Nephron (organoid): ENCODE data around the gene PTCH2.
"Not testable (repeated sequence)": the region's sequence is repeated elsewhere in the genome, so short reads cannot be mapped to it uniquely, and the experiment has no call there.

Source experiments
- H3K27ac Mint-ChIP-seq, 3 experiments: 2 replicates each; pipeline ENCODE4 v1.8.0; 2020; ENCODE audit warnings: mixed read lengths in 3 of 3, mild to moderate bottlenecking in 2 of 3, moderate library complexity in 1 of 3
- H3K27me3 Mint-ChIP-seq: 2 replicates; pipeline ENCODE4 v1.8.0; 2021; ENCODE audit warnings: low read depth, mild to moderate bottlenecking, moderate library complexity, mixed read lengths
- H3K36me3 Mint-ChIP-seq: 2 replicates; pipeline ENCODE4 v1.8.0; 2020; ENCODE audit warnings: low read depth, mixed read lengths
- H3K4me1 Mint-ChIP-seq: 2 replicates; pipeline ENCODE4 v1.8.0; 2020; ENCODE audit warnings: mixed read lengths
- H3K4me3 Mint-ChIP-seq, 3 experiments: 2 replicates each; pipeline ENCODE4 v1.8.0; 2020; ENCODE audit warnings: mild to moderate bottlenecking in 3 of 3, mixed read lengths in 3 of 3, moderate library complexity in 2 of 3
- H3K9me3 Mint-ChIP-seq: 2 replicates; pipeline ENCODE4 v1.8.0; 2020; ENCODE audit warnings: mixed read lengths
- TF ChIP-seq, protein P1 (sequence below), 3 experiments: fragments of 200-600 bp; sonication (generic); IDR thresholded peaks; one replicate each; pipeline ENCODE4 v1.5.0; 2021; ENCODE audit warnings: antibody characterized with exemption in 3 of 3; ENCODE audit not compliant: unreplicated experiment in 3 of 3

The PTCH2 gene

DNA sequence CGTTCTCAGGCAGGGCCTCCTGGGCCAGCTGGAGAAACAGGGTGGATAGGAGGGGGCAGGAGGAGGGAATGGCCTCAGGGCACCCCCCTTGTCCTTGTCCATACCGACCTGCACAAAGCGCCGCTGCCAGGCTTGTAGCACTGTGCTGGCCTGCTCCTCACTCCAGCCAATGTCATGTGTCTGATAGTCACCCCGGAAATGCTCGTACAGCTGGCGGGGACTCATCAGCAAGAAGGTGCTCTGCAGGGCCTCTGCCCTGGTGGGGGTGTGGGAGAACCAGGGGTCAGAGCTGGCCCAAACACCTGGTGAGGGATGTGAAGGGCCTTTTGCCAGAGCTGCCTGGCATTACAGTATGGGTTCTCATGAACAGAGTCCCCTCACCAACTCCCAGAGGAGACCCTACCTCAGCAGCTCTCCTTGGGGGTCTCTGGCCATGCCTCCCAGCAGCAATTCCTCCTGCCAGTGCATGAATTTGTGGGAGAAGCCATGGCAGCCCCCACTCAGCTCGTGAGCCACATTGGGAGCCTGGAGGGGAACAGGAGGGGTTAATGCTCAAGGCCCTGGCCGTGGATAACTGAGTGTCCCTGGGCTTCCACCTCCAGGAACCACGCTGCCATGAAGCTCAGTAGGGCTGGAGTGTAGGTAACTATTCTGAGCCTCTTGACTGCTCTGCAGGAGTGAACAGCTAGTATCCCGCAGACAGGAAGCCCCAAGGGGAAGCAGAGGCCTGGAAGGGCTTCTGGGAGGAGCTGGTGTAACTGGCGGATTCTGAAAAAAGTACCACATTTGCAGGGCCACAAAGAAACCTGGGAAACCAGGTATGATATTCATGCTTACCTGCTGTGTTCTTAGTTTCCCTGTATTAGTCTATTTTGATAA is 13.3 kb downstream of the PTCH2 start:
- H3K4me3 Mint-ChIP-seq, result no peak overlapping the region
- H3K36me3 Mint-ChIP-seq, result no peaks in the 10 kb centered on the region
- H3K27ac Mint-ChIP-seq, result no peak overlapping the region
- TF ChIP-seq, protein P1, sequence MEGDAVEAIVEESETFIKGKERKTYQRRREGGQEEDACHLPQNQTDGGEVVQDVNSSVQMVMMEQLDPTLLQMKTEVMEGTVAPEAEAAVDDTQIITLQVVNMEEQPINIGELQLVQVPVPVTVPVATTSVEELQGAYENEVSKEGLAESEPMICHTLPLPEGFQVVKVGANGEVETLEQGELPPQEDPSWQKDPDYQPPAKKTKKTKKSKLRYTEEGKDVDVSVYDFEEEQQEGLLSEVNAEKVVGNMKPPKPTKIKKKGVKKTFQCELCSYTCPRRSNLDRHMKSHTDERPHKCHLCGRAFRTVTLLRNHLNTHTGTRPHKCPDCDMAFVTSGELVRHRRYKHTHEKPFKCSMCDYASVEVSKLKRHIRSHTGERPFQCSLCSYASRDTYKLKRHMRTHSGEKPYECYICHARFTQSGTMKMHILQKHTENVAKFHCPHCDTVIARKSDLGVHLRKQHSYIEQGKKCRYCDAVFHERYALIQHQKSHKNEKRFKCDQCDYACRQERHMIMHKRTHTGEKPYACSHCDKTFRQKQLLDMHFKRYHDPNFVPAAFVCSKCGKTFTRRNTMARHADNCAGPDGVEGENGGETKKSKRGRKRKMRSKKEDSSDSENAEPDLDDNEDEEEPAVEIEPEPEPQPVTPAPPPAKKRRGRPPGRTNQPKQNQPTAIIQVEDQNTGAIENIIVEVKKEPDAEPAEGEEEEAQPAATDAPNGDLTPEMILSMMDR (IDR thresholded peaks at IDR 0.05; ENCODE audit: unreplicated experiment in 3 of 3), result no peak
- peaks cover 5% of the 10 kb centered on the region for H3K4me1 Mint-ChIP-seq
- H3K27me3 Mint-ChIP-seq, result no peaks in the 10 kb centered on the region
- H3K9me3 Mint-ChIP-seq, result no peaks in the 10 kb centered on the region

DNA sequence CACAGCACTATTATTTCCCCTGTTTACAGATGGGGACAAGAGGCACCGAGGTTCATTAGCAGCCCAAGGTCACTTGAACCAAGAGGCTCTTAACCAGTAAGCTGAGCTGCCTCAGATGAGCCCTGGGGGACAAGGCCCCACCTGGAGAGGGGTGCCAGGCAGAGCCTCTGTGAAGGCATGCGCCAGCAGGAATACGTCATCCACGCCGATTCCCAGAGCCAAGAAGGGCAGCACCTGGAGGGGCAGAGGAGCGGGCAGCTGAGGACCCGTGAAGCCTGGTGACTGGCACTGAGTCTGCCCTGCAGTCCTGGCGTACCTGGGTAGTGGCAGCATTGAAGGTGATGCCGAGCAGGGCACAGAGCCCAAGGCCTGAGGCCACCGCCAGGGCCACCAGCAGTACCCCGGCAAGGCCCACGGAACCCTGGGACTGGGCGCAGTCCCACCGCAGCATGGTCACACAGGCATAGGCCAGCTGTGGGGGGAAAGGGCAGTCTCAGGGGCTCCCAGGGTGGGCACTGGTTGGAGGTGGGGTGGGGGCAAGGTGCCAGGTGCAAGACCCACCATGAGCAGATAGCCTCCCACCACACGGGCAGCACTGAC is 14.1 kb downstream of the PTCH2 start:
- no peak overlapping the region for H3K27ac Mint-ChIP-seq
- no peaks in the 10 kb centered on the region for H3K9me3 Mint-ChIP-seq
- no peaks in the 10 kb centered on the region for H3K36me3 Mint-ChIP-seq
- no peak overlapping the region for H3K4me3 Mint-ChIP-seq
- H3K4me1 Mint-ChIP-seq, result peaks cover 5% of the 10 kb centered on the region
- H3K27me3 Mint-ChIP-seq, result no peaks in the 10 kb centered on the region
- TF ChIP-seq, protein P1 (IDR thresholded peaks at IDR 0.05; ENCODE audit: unreplicated experiment in 3 of 3), result no peak

DNA sequence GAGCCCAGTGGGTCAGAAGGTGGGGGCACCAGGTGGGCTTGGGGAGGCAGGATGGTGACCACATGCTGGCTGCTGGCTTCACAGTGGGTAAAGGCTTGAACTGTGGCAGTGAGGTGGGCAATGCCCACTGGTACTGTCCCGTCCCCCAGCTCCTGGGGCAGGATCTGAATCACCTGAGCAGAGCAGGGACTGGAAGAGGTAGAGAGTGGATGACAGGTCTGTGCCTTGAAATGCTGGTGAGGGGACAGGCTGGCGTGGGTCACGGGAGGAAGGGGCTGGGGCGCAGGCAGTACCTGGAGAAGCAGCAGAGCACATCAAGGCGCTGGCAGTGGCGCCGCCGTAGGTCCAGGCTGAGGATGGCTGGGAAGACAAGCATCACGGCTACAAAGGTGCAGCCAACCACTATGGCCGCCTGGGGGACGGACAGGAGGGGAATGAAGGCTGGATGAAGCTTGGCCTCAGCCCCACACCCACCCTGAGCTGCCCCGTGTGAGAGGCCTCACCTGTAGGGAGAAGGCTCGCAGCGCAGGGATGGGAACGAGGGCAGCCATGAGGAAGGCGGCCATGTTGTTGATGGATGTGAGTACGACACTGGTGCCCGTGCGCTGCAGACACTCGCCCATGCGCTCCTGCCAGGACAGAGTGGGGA is 14.9 kb downstream of the PTCH2 start:
- H3K27me3 Mint-ChIP-seq, result no peaks in the 10 kb centered on the region
- H3K27ac Mint-ChIP-seq, result no peak overlapping the region
- no peak overlapping the region for H3K4me3 Mint-ChIP-seq
- TF ChIP-seq, protein P1 (IDR thresholded peaks at IDR 0.05; ENCODE audit: unreplicated experiment in 3 of 3), result no peak
- no peaks in the 10 kb centered on the region for H3K9me3 Mint-ChIP-seq
- H3K36me3 Mint-ChIP-seq, result no peaks in the 10 kb centered on the region
- H3K4me1 Mint-ChIP-seq, result peaks cover 5% of the 10 kb centered on the region

DNA sequence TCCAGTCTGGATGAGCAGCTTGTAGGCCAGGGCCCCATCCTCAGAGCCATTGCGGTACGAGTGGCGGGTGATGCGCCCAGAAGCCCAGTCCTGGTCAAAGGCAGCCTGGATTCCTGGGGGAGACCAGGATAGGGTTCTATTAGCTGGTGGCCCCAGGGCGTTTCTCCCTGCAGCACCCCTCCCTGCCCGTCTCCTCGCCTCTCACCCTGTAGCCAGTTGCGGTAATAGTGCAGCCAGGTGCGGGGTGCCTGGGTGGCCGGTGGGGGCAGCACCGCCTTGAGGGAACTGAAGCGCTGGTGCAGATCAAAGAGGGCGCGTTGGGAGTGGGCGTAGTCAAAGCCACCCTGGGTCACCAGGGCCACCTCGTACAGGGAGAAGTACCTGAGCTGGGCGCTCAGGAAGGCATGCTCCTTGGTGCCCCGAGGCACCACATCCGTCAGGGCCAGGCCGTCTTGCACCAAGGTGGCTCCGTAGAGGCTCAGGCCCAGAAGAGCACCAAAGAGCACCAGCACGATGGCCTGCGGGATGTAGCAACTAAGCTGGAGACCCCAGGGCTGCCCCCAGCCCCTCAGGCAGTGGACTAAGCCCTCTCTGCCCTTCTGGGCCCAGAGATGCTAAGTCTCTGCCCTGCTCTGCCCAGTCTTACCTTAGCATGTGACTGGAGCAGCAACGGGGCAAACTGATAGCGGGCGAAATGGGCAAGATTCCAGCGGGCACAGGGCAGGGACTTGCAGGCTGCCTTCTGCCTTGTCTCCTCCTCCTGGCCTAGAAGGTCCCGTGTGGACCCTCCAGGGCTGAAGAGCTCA is 15.7 kb downstream of the PTCH2 start:
- Mint-ChIP-seq H3K4me3 (no peak overlapping the region), H3K36me3 (no peaks in the 10 kb centered on the region), H3K4me1 (peaks cover 1% of the 10 kb centered on the region), H3K9me3 (no peaks in the 10 kb centered on the region), H3K27me3 (no peaks in the 10 kb centered on the region), H3K27ac (no peak overlapping the region)
- TF ChIP-seq, protein P1 (IDR thresholded peaks at IDR 0.05; ENCODE audit: unreplicated experiment in 3 of 3), result no peak

DNA sequence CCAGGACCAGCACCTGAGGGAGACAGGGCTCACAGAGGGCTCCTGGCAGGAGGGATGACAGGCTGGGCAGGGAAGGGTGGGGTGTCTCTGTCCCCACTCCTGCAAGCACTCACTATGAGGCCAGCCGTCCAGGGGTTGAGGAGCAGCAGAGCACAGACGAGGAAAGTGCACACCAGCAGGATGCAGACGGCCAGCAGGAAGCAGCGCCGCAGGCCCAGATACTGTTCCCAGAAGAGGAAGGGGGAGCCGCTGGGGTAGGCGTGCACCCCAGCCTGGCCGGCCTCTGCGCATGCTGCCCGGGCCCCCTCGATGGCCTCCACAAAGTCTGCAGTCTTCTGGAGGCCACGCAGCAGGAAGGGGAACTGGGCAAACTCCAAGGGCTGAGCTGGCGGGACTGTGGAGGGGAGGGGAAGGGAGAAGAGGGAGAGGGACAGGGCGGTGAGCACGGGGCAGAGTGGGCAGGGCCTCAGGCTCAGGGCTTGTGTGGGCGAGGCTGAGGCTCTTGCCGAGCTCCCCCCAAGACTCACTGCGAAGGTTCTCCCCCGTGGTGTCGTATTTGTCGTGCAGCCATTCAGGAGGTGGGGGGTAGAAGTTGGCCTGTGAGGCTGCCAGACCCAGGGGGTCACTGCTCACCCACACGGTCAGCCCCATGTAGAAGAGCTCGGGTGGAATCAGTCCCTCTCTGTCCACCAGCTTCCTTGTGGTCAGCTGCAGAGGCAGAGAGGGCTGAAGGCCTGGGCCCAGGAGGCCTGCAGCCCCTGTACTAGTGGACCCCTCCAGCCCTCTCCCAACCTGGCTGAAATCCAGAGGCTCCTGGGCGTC is 16.5 kb downstream of the PTCH2 start:
- Mint-ChIP-seq H3K27ac (no peak overlapping the region), H3K4me3 (no peak overlapping the region), H3K9me3 (no peaks in the 10 kb centered on the region), H3K4me1 (peaks cover under 1% of the 10 kb centered on the region), H3K27me3 (no peaks in the 10 kb centered on the region), H3K36me3 (no peaks in the 10 kb centered on the region)
- TF ChIP-seq, protein P1 (IDR thresholded peaks at IDR 0.05; ENCODE audit: unreplicated experiment in 3 of 3), result no peak

DNA sequence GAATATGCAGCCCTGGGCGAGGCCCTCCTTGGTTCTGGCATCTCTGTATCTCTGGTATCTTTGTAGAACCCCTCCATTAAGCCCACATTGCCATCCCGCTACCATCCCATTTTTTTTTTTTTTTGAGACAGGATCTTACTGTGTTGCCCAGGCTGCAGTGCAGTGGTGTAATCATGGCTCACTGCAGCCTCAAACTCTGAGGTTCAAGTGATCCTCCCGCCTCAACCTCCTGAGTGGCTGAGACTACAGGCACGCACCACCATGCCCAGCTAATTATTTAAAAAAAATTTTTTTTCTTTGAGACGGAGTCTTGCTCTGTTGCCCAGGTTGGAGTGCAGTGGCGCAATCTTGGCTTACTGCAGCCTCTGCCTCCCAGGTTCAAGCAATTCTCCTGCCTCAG is 18.7 kb downstream of the PTCH2 start:
- not testable (repeated sequence) for H3K4me3 Mint-ChIP-seq, H3K27ac Mint-ChIP-seq, H3K27me3 Mint-ChIP-seq, H3K36me3 Mint-ChIP-seq, H3K9me3 Mint-ChIP-seq
- peaks cover 21% of the 10 kb centered on the region for H3K4me1 Mint-ChIP-seq
